H9 (cell line): ENCODE data around the gene PRKCA. TPM values are rescaled to one million over a fixed set of nuclear protein-coding genes. Genes with fewer than 3 reads are reported as not detected.

Source experiments
- DNase-seq: peaks from one replicate; pipeline ENCODE4 v3.0.0-alpha.2; 2017
- H2AFZ ChIP-seq: one replicate; pipeline ENCODE4 v1.6.1; 2013; ENCODE audit warnings: mild to moderate bottlenecking, low read length, control low read depth, moderate library complexity
- H2AK5ac ChIP-seq: 2 replicates; pipeline ENCODE4 v1.6.1; 2013; ENCODE audit warnings: low read length, control low read depth, mixed read lengths; ENCODE audit not compliant: insufficient read length
- H2BK120ac ChIP-seq: one replicate; pipeline ENCODE4 v1.6.1; 2013; ENCODE audit warnings: low read depth, mild to moderate bottlenecking, low read length, control low read depth, inconsistent platforms; ENCODE audit not compliant: poor library complexity, severe bottlenecking
- H2BK12ac ChIP-seq: 2 replicates; pipeline ENCODE4 v1.6.1; 2013; ENCODE audit warnings: low read length, control low read depth, mixed read lengths, low read depth; ENCODE audit not compliant: insufficient read length
- H2BK15ac ChIP-seq: 2 replicates; pipeline ENCODE4 v1.6.1; 2013; ENCODE audit warnings: low read depth, low read length, control low read depth
- H2BK20ac ChIP-seq: one replicate; pipeline ENCODE4 v1.6.1; 2013; ENCODE audit warnings: low read depth, mild to moderate bottlenecking, low read length, control low read depth, inconsistent platforms; ENCODE audit not compliant: poor library complexity, severe bottlenecking
- H2BK5ac ChIP-seq: 2 replicates; pipeline ENCODE4 v1.6.1; 2013; ENCODE audit warnings: low read length, control low read depth, mixed read lengths; ENCODE audit not compliant: insufficient read length
- H3K14ac ChIP-seq: 2 replicates; pipeline ENCODE4 v1.6.1; 2013; ENCODE audit warnings: low read length, control low read depth; ENCODE audit not compliant: insufficient read depth
- H3K18ac ChIP-seq: 2 replicates; pipeline ENCODE4 v1.6.1; 2013; ENCODE audit warnings: low read depth, mild to moderate bottlenecking, mixed read lengths, low read length, control low read depth; ENCODE audit not compliant: insufficient read length
- H3K23ac ChIP-seq: 2 replicates; pipeline ENCODE4 v1.6.1; 2013; ENCODE audit warnings: low read length, control low read depth, mixed read lengths, low read depth; ENCODE audit not compliant: insufficient read length
- H3K23me2 ChIP-seq: 2 replicates; pipeline ENCODE4 v1.6.1; 2013; ENCODE audit warnings: low read depth, mild to moderate bottlenecking, mixed read lengths, low read length, control low read depth; ENCODE audit not compliant: insufficient read length, poor library complexity, severe bottlenecking
- H3K27ac ChIP-seq: 2 replicates; pipeline ENCODE4 v1.5.1; 2013; ENCODE audit warnings: low read length, control low read depth, mixed read lengths, low read depth; ENCODE audit not compliant: insufficient read length
- H3K27me3 ChIP-seq: 2 replicates; pipeline ENCODE4 v1.6.1; 2013; ENCODE audit warnings: low read length, control low read depth, inconsistent platforms; ENCODE audit not compliant: insufficient read depth
- H3K4ac ChIP-seq: 2 replicates; pipeline ENCODE4 v1.6.1; 2013; ENCODE audit warnings: low read depth, mild to moderate bottlenecking, control low read depth, inconsistent platforms, low read length, moderate library complexity
- H3K4me1 ChIP-seq: 2 replicates; pipeline ENCODE4 v1.6.1; 2013; ENCODE audit warnings: low read length, control low read depth, inconsistent platforms; ENCODE audit not compliant: insufficient read depth
- H3K4me2 ChIP-seq: 2 replicates; pipeline ENCODE4 v1.6.1; 2013; ENCODE audit warnings: low read length, control low read depth, mixed read lengths; ENCODE audit not compliant: insufficient read length, insufficient read depth
- H3K56ac ChIP-seq: 2 replicates; pipeline ENCODE4 v1.6.1; 2013; ENCODE audit warnings: low read depth, mild to moderate bottlenecking, mixed read lengths, low read length, control low read depth; ENCODE audit not compliant: insufficient read length
- H3K79me1 ChIP-seq: 2 replicates; pipeline ENCODE4 v1.6.1; 2013; ENCODE audit warnings: low read depth, mild to moderate bottlenecking, moderate library complexity, low read length, control low read depth, inconsistent platforms; ENCODE audit not compliant: insufficient read depth, poor library complexity, severe bottlenecking
- H3K79me2 ChIP-seq: 2 replicates; pipeline ENCODE4 v1.6.1; 2013; ENCODE audit warnings: low read length, control low read depth, inconsistent platforms; ENCODE audit not compliant: insufficient read depth
- H3K9ac ChIP-seq: 2 replicates; pipeline ENCODE4 v1.6.1; 2013; ENCODE audit warnings: low read length, control low read depth, mixed read lengths; ENCODE audit not compliant: insufficient read length; ENCODE audit errors: extremely low read depth
- H3K9me3 ChIP-seq: one replicate; pipeline ENCODE4 v1.6.1; 2013; ENCODE audit warnings: low read depth, low read length, inconsistent platforms; ENCODE audit not compliant: control insufficient read depth
- H3T11ph ChIP-seq: one replicate; pipeline ENCODE4 v1.6.1; 2013; ENCODE audit warnings: mild to moderate bottlenecking, low read length, control low read depth, inconsistent platforms
- H4K20me1 ChIP-seq: one replicate; pipeline ENCODE4 v1.6.1; 2013; ENCODE audit not compliant: control insufficient read depth, insufficient read length, insufficient read depth
- H4K5ac ChIP-seq: 2 replicates; pipeline ENCODE4 v1.6.1; 2013; ENCODE audit warnings: low read depth, mild to moderate bottlenecking, mixed read lengths, low read length, control low read depth; ENCODE audit not compliant: insufficient read length
- H4K8ac ChIP-seq: replicated peaks from 2 replicates; pipeline ENCODE4 v1.6.1; 2013; ENCODE audit warnings: low read length, control low read depth, mixed read lengths, low read depth; ENCODE audit not compliant: insufficient read length
- H4K91ac ChIP-seq: 2 replicates; pipeline ENCODE4 v1.6.1; 2013; ENCODE audit warnings: low read depth, mild to moderate bottlenecking, moderate library complexity, mixed read lengths, low read length, control low read depth; ENCODE audit not compliant: insufficient read length
- H3K27ac Mint-ChIP-seq, 3 experiments: 2 replicates in 2 of 3; 3 replicates in 1 of 3; pipeline ENCODE4 v1.8.0; 2020 to 2021; ENCODE audit warnings: mixed read lengths in 3 of 3, mild to moderate bottlenecking in 1 of 3, moderate library complexity in 1 of 3
- H3K27me3 Mint-ChIP-seq: 2 replicates; pipeline ENCODE4 v1.8.0; 2021; ENCODE audit warnings: low read depth, mild to moderate bottlenecking, moderate library complexity, mixed read lengths
- H3K36me3 Mint-ChIP-seq, 3 experiments: 2 replicates in 2 of 3; 3 replicates in 1 of 3; pipeline ENCODE4 v1.8.0; 2020 to 2021; ENCODE audit warnings: low read depth in 3 of 3, mixed read lengths in 3 of 3; ENCODE audit not compliant: insufficient read depth in 1 of 3
- H3K4me1 Mint-ChIP-seq, 2 experiments: 2 replicates each; pipeline ENCODE4 v1.8.0; 2020; ENCODE audit warnings: mixed read lengths in 2 of 2
- H3K4me3 Mint-ChIP-seq, 2 experiments: 2 replicates in 1 of 2; 3 replicates in 1 of 2; pipeline ENCODE4 v1.8.0; 2020 to 2021; ENCODE audit warnings: mild to moderate bottlenecking in 2 of 2, mixed read lengths in 2 of 2, moderate library complexity in 1 of 2
- H3K9me3 Mint-ChIP-seq, 2 experiments: 2 replicates in 1 of 2; 3 replicates in 1 of 2; pipeline ENCODE4 v1.8.0; 2020; ENCODE audit warnings: mild to moderate bottlenecking in 2 of 2, mixed read lengths in 2 of 2, moderate library complexity in 1 of 2
- WGBS: extraction: QIAGEN DNeasy Blood & Tissue Kit; methylation state at CpG from one replicate; pipeline ENCODE4 v1.1.7; 2013; ENCODE audit warnings: missing lambda C conversion rate, low lambda C conversion rate, mixed read lengths; ENCODE audit not compliant: insufficient read length; ENCODE audit errors: extremely low coverage; 5-methylcytosine and 5-hydroxymethylcytosine counted together
- total RNA-seq: library from RNA; stranded (reverse); gene quantifications from 2 replicates; pipeline ENCODE4 v1.2.1, GENCODE V29; 2021
- TF ChIP-seq, protein P1 (sequence below): fragments of 200-600 bp; sonication (generic); conservative IDR thresholded peaks from 3 replicates; pipeline ENCODE4 v1.8.0; 2021; ENCODE audit warnings: antibody characterized with exemption, mild to moderate bottlenecking

The PRKCA gene
- total RNA-seq, 1 experiment from 2014 or later, result 10.5 TPM

DNA sequence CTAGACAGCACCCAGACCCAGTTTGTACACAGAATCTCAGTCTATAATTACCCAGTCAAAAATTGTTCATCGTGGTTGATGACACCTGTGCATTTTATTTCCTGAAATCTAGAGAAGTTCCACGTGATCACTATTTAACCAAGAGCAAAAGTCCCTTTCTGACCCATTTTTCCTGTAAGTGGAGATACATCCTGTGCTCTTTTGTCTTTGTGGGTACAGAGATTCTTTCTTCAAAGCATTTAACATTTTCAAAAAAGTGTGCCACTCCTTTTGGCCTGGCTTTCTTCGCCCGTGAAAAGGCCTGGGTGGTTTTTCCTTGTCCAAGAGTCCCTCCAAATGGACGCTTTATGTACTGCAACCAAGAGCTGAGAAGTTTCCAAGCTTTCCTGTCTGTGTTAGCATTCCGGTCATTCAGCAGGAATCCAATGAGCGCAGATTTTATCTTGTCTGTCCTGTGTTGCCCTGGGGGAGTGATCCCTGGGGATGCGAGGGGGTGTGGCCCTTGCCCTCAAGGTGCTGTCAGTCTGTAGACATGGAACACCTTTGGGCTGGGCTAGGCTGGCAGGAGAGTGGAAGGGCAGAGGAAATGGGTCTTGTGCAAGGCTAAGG lies 371.4 kb downstream of the PRKCA start:
- Histone ChIP-seq H4K8ac (no peak overlapping the region), H2BK20ac (no peak overlapping the region), H3K27me3 (no peaks in the 10 kb centered on the region), H4K91ac (no peak overlapping the region), H3K9ac (no peak overlapping the region), H3K79me1 (no peaks in the 10 kb centered on the region), H2BK5ac (no peak overlapping the region), H2BK120ac (no peak overlapping the region), H3K9me3 (no peaks in the 10 kb centered on the region), H4K5ac (no peak overlapping the region), H2BK15ac (no peak overlapping the region), H4K20me1 (no peaks in the 10 kb centered on the region), H3T11ph (no peak overlapping the region), H3K4ac (no peak overlapping the region), H3K23me2 (no peaks in the 10 kb centered on the region), H3K18ac (no peak overlapping the region), H3K4me1 (no peaks in the 10 kb centered on the region), H3K23ac (no peak overlapping the region), H3K14ac (no peak overlapping the region), H3K79me2 (no peaks in the 10 kb centered on the region), H2AFZ (no peak overlapping the region), H2BK12ac (no peak overlapping the region), H3K56ac (no peak overlapping the region), H3K4me2 (no peak overlapping the region), H2AK5ac (no peak overlapping the region), H3K27ac (no peak overlapping the region)
- TF ChIP-seq, protein P1, sequence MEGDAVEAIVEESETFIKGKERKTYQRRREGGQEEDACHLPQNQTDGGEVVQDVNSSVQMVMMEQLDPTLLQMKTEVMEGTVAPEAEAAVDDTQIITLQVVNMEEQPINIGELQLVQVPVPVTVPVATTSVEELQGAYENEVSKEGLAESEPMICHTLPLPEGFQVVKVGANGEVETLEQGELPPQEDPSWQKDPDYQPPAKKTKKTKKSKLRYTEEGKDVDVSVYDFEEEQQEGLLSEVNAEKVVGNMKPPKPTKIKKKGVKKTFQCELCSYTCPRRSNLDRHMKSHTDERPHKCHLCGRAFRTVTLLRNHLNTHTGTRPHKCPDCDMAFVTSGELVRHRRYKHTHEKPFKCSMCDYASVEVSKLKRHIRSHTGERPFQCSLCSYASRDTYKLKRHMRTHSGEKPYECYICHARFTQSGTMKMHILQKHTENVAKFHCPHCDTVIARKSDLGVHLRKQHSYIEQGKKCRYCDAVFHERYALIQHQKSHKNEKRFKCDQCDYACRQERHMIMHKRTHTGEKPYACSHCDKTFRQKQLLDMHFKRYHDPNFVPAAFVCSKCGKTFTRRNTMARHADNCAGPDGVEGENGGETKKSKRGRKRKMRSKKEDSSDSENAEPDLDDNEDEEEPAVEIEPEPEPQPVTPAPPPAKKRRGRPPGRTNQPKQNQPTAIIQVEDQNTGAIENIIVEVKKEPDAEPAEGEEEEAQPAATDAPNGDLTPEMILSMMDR, result peak; percentile 82
- Mint-ChIP-seq H3K27ac (no peak overlapping the region; a peak in 1 of 7 replicates), H3K36me3 (peaks cover 0 to 14% (median 2%) of the 10 kb centered on the region in 3 experiments; a peak in 5 of 7 replicates), H3K27me3 (no peaks in the 10 kb centered on the region), H3K9me3 (peaks cover 6 to 8% of the 10 kb centered on the region in 2 experiments; a peak in 3 of 5 replicates), H3K4me1 (peaks cover 7 to 17% of the 10 kb centered on the region in 2 experiments), H3K4me3 (no peak overlapping the region)
- peak; percentile 66 for DNase-seq
- no CpG with 5 or more reads among the region's 8 CpGs for WGBS
